Measurements from ENCODE around the gene FAM89A.
"Not testable (repeated sequence)": the region's sequence is repeated elsewhere in the genome, so short reads cannot be mapped to it uniquely, and the experiment has no call there.

Gene FAM89A

GRCh38 chr1:230984622-230985515 lies 55.2 kb downstream of the FAM89A start:
- not testable (repeated sequence) for H3K27me3 ChIP-seq (ENCODE audit: control insufficient read depth in 1 of 2, insufficient read depth in 1 of 2, low read length in 2 of 2); DNase-seq; H3K9me3 ChIP-seq (ENCODE audit: control insufficient read depth, low read length); H3K14ac ChIP-seq (ENCODE audit: low read length in 2 of 2); H3K27ac ChIP-seq (ENCODE audit: low read length, poor library complexity, severe bottlenecking); H2BK15ac ChIP-seq (ENCODE audit: low read depth, poor library complexity, severe bottlenecking); H4K8ac ChIP-seq (ENCODE audit: low read length); H4K91ac ChIP-seq (ENCODE audit: low read length); H3K4ac ChIP-seq (ENCODE audit: low read depth in 1 of 2, low read length in 2 of 2); H2BK12ac ChIP-seq (ENCODE audit: low read length in 2 of 2); H3K4me2 ChIP-seq (ENCODE audit: low read length, poor library complexity, severe bottlenecking); H2BK5ac ChIP-seq (ENCODE audit: low read depth, low read length, poor library complexity, severe bottlenecking); H2AFZ ChIP-seq (ENCODE audit: low read depth, low read length); H3K9ac ChIP-seq (ENCODE audit: low read length); H3K4me3 ChIP-seq (ENCODE audit: insufficient read depth in 1 of 2, low read depth in 1 of 2, low read length in 2 of 2); H3K18ac ChIP-seq (ENCODE audit: low read depth in 1 of 2, low read length in 2 of 2); H2AK5ac ChIP-seq (ENCODE audit: low read length, severe bottlenecking); H3K23ac ChIP-seq (ENCODE audit: low read length in 2 of 2); H2BK120ac ChIP-seq (ENCODE audit: low read depth, low read length)
- H3K4me1 ChIP-seq (ENCODE audit: control insufficient read depth, insufficient read depth, low read depth, low read length): peaks cover 11% of the 10 kb centered on the region
- peaks cover 17% of the 10 kb centered on the region for H3K79me1 ChIP-seq (replicated peaks; ENCODE audit: low read length, poor library complexity, severe bottlenecking)
- peaks cover 0 to 28% of the 10 kb centered on the region in 2 experiments for H3K36me3 ChIP-seq (ENCODE audit: control insufficient read depth in 1 of 2, insufficient read depth in 2 of 2, low read depth in 1 of 2, low read length in 2 of 2)
- 61% methylated on average over 9 of the region's 10 CpGs for WGBS

DNA sequence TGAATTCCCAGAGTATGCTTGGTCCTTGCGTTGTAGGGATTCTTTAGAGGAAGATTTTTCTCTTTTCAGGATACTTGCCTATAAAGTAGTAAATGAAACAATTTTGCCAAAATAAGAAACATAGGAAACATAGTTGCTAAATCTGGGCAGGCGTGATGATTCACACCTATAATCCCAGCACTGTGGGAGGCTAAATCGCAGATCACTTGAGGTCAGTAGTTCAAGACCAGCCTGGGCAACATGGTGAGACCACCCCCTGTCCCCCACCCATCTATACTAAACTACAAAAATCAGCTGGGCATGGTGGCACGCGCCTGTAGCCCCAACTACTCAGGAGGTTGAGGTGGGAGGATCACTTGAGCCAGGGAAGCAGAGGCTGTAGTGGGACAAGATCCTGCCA lies 56.2 kb downstream of the FAM89A start:
- Histone ChIP-seq H3K9ac (ENCODE audit: low read length) (no peak overlapping the region), H3K9me3 (ENCODE audit: control insufficient read depth, low read length) (no peaks in the 10 kb centered on the region), H3K27me3 (ENCODE audit: control insufficient read depth in 1 of 2, insufficient read depth in 1 of 2, low read length in 2 of 2) (no peaks in the 10 kb centered on the region), H3K23ac (ENCODE audit: low read length in 2 of 2) (no peak overlapping the region), H2BK5ac (ENCODE audit: low read depth, low read length, poor library complexity, severe bottlenecking) (no peak overlapping the region), H4K8ac (ENCODE audit: low read length) (no peak overlapping the region), H2BK12ac (ENCODE audit: low read length in 2 of 2) (no peak overlapping the region), H3K4ac (ENCODE audit: low read depth in 1 of 2, low read length in 2 of 2) (no peak overlapping the region), H2AFZ (ENCODE audit: low read depth, low read length) (no peak overlapping the region), H3K4me2 (ENCODE audit: low read length, poor library complexity, severe bottlenecking) (no peak overlapping the region), H3K14ac (ENCODE audit: low read length in 2 of 2) (no peak overlapping the region), H2AK5ac (ENCODE audit: low read length, severe bottlenecking) (no peak overlapping the region), H3K4me1 (ENCODE audit: control insufficient read depth, insufficient read depth, low read depth, low read length) (peaks cover 11% of the 10 kb centered on the region), H3K79me1 (replicated peaks; ENCODE audit: low read length, poor library complexity, severe bottlenecking) (peaks cover 20% of the 10 kb centered on the region), H2BK120ac (ENCODE audit: low read depth, low read length) (no peak overlapping the region), H3K27ac (ENCODE audit: low read length, poor library complexity, severe bottlenecking) (no peak overlapping the region), H4K91ac (ENCODE audit: low read length) (no peak overlapping the region), H3K36me3 (ENCODE audit: control insufficient read depth in 1 of 2, insufficient read depth in 2 of 2, low read depth in 1 of 2, low read length in 2 of 2) (peaks cover 0 to 23% of the 10 kb centered on the region in 2 experiments), H2BK15ac (ENCODE audit: low read depth, poor library complexity, severe bottlenecking) (no peak overlapping the region), H3K4me3 (ENCODE audit: insufficient read depth in 1 of 2, low read depth in 1 of 2, low read length in 2 of 2) (no peak overlapping the region), H3K18ac (ENCODE audit: low read depth in 1 of 2, low read length in 2 of 2) (no peak overlapping the region)
- WGBS: 98% methylated on average over 4 of the region's 5 CpGs
- no peak for DNase-seq

DNA sequence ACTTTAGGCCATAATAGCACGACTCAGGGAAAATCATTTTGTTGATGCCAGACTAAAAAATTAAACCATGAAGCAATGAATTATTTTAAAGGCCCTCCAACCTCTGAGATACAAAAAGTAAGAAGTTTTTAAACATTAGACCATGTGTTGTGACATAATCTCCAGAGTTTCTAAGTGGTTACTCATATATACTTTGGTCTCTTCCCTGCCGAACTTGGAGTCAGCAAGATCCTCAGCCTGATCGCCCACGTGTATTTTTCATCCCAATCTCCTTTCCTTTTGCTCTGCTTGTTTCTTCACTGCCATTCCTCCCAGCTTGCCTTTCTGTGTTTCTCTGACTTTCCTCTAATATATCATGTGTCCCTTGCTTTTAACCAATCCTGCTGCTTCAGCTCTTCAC lies 57.4 kb downstream of the FAM89A start:
- no peak overlapping the region for H3K23ac ChIP-seq (ENCODE audit: low read length in 2 of 2)
- H2AFZ ChIP-seq (ENCODE audit: low read depth, low read length): no peak overlapping the region
- H2BK12ac ChIP-seq (ENCODE audit: low read length in 2 of 2): no peak overlapping the region
- no peak overlapping the region for H3K27ac ChIP-seq (ENCODE audit: low read length, poor library complexity, severe bottlenecking)
- no peak overlapping the region for H3K18ac ChIP-seq (ENCODE audit: low read depth in 1 of 2, low read length in 2 of 2)
- no peak overlapping the region for H3K4me2 ChIP-seq (ENCODE audit: low read length, poor library complexity, severe bottlenecking)
- H3K36me3 ChIP-seq (ENCODE audit: control insufficient read depth in 1 of 2, insufficient read depth in 2 of 2, low read depth in 1 of 2, low read length in 2 of 2): peaks cover 0 to 17% of the 10 kb centered on the region in 2 experiments
- no peak overlapping the region for H3K4me3 ChIP-seq (ENCODE audit: insufficient read depth in 1 of 2, low read depth in 1 of 2, low read length in 2 of 2)
- H3K4ac ChIP-seq (ENCODE audit: low read depth in 1 of 2, low read length in 2 of 2): no peak overlapping the region
- H3K4me1 ChIP-seq (ENCODE audit: control insufficient read depth, insufficient read depth, low read depth, low read length): peaks cover 12% of the 10 kb centered on the region
- H3K79me1 ChIP-seq (replicated peaks; ENCODE audit: low read length, poor library complexity, severe bottlenecking): peaks cover 21% of the 10 kb centered on the region
- no peak overlapping the region for H4K8ac ChIP-seq (ENCODE audit: low read length)
- H3K9ac ChIP-seq (ENCODE audit: low read length): no peak overlapping the region
- H2AK5ac ChIP-seq (ENCODE audit: low read length, severe bottlenecking): no peak overlapping the region
- H2BK120ac ChIP-seq (ENCODE audit: low read depth, low read length): no peak overlapping the region
- no peak overlapping the region for H2BK15ac ChIP-seq (ENCODE audit: low read depth, poor library complexity, severe bottlenecking)
- peak; percentile 58 for DNase-seq
- H3K9me3 ChIP-seq (ENCODE audit: control insufficient read depth, low read length): no peaks in the 10 kb centered on the region
- no peaks in the 10 kb centered on the region for H3K27me3 ChIP-seq (ENCODE audit: control insufficient read depth in 1 of 2, insufficient read depth in 1 of 2, low read length in 2 of 2)
- H4K91ac ChIP-seq (ENCODE audit: low read length): no peak overlapping the region
- WGBS: 83% methylated on average over 4 of the region's 4 CpGs
- H2BK5ac ChIP-seq (ENCODE audit: low read depth, low read length, poor library complexity, severe bottlenecking): no peak overlapping the region
- H3K14ac ChIP-seq (ENCODE audit: low read length in 2 of 2): no peak overlapping the region

DNA sequence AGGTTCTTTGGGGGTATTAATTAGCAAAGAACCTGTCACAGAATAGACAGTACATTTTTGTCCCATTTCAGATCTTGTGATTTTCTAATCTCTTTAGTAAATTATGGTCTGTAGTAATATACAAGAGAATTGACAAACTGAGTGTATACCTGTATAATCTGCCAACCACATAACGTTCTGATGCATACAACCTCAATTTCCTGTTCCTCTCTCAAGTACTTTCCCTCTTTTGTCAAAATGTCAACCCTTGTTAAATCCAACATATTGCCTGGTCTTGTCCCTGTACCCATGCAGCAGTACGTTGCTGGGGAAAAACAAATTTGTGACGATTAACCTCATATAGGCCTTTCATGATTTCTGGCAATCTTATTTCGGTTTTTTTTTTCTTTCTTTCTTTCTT lies 60.1 kb downstream of the FAM89A start:
- no peak overlapping the region for H3K14ac ChIP-seq (ENCODE audit: low read length in 2 of 2)
- H3K36me3 ChIP-seq (ENCODE audit: control insufficient read depth in 1 of 2, insufficient read depth in 2 of 2, low read depth in 1 of 2, low read length in 2 of 2): peaks cover 0 to 24% of the 10 kb centered on the region in 2 experiments
- no peak overlapping the region for H2BK15ac ChIP-seq (ENCODE audit: low read depth, poor library complexity, severe bottlenecking)
- H3K23ac ChIP-seq (ENCODE audit: low read length in 2 of 2): no peak overlapping the region
- no peak overlapping the region for H3K4ac ChIP-seq (ENCODE audit: low read depth in 1 of 2, low read length in 2 of 2)
- H2AK5ac ChIP-seq (ENCODE audit: low read length, severe bottlenecking): no peak overlapping the region
- no peaks in the 10 kb centered on the region for H3K9me3 ChIP-seq (ENCODE audit: control insufficient read depth, low read length)
- H3K4me2 ChIP-seq (ENCODE audit: low read length, poor library complexity, severe bottlenecking): no peak overlapping the region
- no peaks in the 10 kb centered on the region for H3K27me3 ChIP-seq (ENCODE audit: control insufficient read depth in 1 of 2, insufficient read depth in 1 of 2, low read length in 2 of 2)
- no peak overlapping the region for H2BK5ac ChIP-seq (ENCODE audit: low read depth, low read length, poor library complexity, severe bottlenecking)
- no peak overlapping the region for H3K18ac ChIP-seq (ENCODE audit: low read depth in 1 of 2, low read length in 2 of 2)
- H3K27ac ChIP-seq (ENCODE audit: low read length, poor library complexity, severe bottlenecking): no peak overlapping the region
- peaks cover 31% of the 10 kb centered on the region for H3K79me1 ChIP-seq (replicated peaks; ENCODE audit: low read length, poor library complexity, severe bottlenecking)
- no peak overlapping the region for H4K91ac ChIP-seq (ENCODE audit: low read length)
- peaks cover 4% of the 10 kb centered on the region for H3K4me1 ChIP-seq (ENCODE audit: control insufficient read depth, insufficient read depth, low read depth, low read length)
- DNase-seq: no peak
- H3K9ac ChIP-seq (ENCODE audit: low read length): peak overlapping the region; percentile 89
- WGBS: 91% methylated on average over 4 of the region's 4 CpGs
- H4K8ac ChIP-seq (ENCODE audit: low read length): no peak overlapping the region
- no peak overlapping the region for H2BK120ac ChIP-seq (ENCODE audit: low read depth, low read length)
- peak overlapping the region in 1 of 2 experiments; percentile 99 for H3K4me3 ChIP-seq (ENCODE audit: insufficient read depth in 1 of 2, low read depth in 1 of 2, low read length in 2 of 2)
- H2BK12ac ChIP-seq (ENCODE audit: low read length in 2 of 2): no peak overlapping the region
- H2AFZ ChIP-seq (ENCODE audit: low read depth, low read length): no peak overlapping the region

Data from mesenchymal stem cell (in vitro differentiated cells and primary cell).